Neuronal stem cell (in vitro differentiated cells): ENCODE measurements around the gene ZNF579.

ENCODE experiments used
- DNase-seq: peaks from one replicate; pipeline ENCODE4 v3.0.0-alpha.2; 2013; ENCODE audit warnings: low spot score
- H2AFZ ChIP-seq: one replicate; pipeline ENCODE4 v1.6.1; 2013; ENCODE audit warnings: mild to moderate bottlenecking, low read length, inconsistent platforms
- H2AK5ac ChIP-seq: 2 replicates; pipeline ENCODE4 v1.6.1; 2013; ENCODE audit warnings: low read depth, mild to moderate bottlenecking, inconsistent platforms, low read length, moderate library complexity, mixed read lengths
- H2BK120ac ChIP-seq: 2 replicates; pipeline ENCODE4 v1.6.1; 2013; ENCODE audit warnings: low read depth, mild to moderate bottlenecking, inconsistent platforms, low read length, moderate library complexity, mixed read lengths
- H2BK12ac ChIP-seq: one replicate; pipeline ENCODE4 v1.6.1; 2013; ENCODE audit warnings: low read length, inconsistent platforms
- H2BK15ac ChIP-seq: 2 replicates; pipeline ENCODE4 v1.6.1; 2013; ENCODE audit warnings: mild to moderate bottlenecking, low read length, inconsistent platforms, mixed read lengths
- H2BK5ac ChIP-seq: one replicate; pipeline ENCODE4 v1.6.1; 2013; ENCODE audit warnings: inconsistent platforms, mild to moderate bottlenecking, low read length, moderate library complexity
- H3K14ac ChIP-seq: one replicate; pipeline ENCODE4 v1.6.1; 2013; ENCODE audit warnings: low read length, inconsistent platforms
- H3K18ac ChIP-seq: 2 replicates; pipeline ENCODE4 v1.6.1; 2013; ENCODE audit warnings: low read length, inconsistent platforms
- H3K23ac ChIP-seq: 2 replicates; pipeline ENCODE4 v1.6.1; 2013; ENCODE audit warnings: low read depth, mild to moderate bottlenecking, mixed read lengths, low read length, inconsistent platforms; ENCODE audit not compliant: poor library complexity
- H3K27ac ChIP-seq: replicated peaks from 3 replicates; pipeline ENCODE4 v1.5.1; 2013; ENCODE audit warnings: low read length, inconsistent platforms
- H3K27me3 ChIP-seq, 3 experiments: 2 replicates each; pipeline ENCODE4 v1.6.1; 2013; ENCODE audit warnings: low read length in 3 of 3, mild to moderate bottlenecking in 2 of 3, inconsistent platforms in 1 of 3, low read depth in 1 of 3, mixed read lengths in 1 of 3, moderate library complexity in 1 of 3; ENCODE audit not compliant: control insufficient read depth in 3 of 3, insufficient read depth in 3 of 3
- H3K36me3 ChIP-seq, 2 donors: replicated peaks in 1 of 2; 2 replicates each; pipeline ENCODE4 v1.6.1; 2013; ENCODE audit warnings: low read length in 2 of 2; ENCODE audit not compliant: control insufficient read depth in 2 of 2, insufficient read depth in 2 of 2
- H3K4ac ChIP-seq: 2 replicates; pipeline ENCODE4 v1.6.1; 2013; ENCODE audit warnings: inconsistent platforms, mild to moderate bottlenecking, low read length, moderate library complexity
- H3K4me1 ChIP-seq, 2 donors: 1 replicate in 1 of 2; 2 replicates in 1 of 2; pipeline ENCODE4 v1.6.1; 2013; ENCODE audit warnings: low read length in 2 of 2, low read depth in 1 of 2; ENCODE audit not compliant: control insufficient read depth in 2 of 2, insufficient read depth in 1 of 2
- H3K4me2 ChIP-seq: one replicate; pipeline ENCODE4 v1.6.1; 2013; ENCODE audit warnings: mild to moderate bottlenecking, low read length, inconsistent platforms; ENCODE audit not compliant: insufficient read depth, poor library complexity, severe bottlenecking
- H3K4me3 ChIP-seq, 2 donors: 2 replicates each; pipeline ENCODE4 v1.5.1; 2013; ENCODE audit warnings: low read length in 2 of 2, mild to moderate bottlenecking in 2 of 2, inconsistent platforms in 1 of 2, moderate library complexity in 1 of 2
- H3K79me1 ChIP-seq: one replicate; pipeline ENCODE4 v1.6.1; 2013; ENCODE audit warnings: low read depth, mild to moderate bottlenecking, inconsistent platforms, low read length, moderate library complexity
- H3K9ac ChIP-seq: one replicate; pipeline ENCODE4 v1.6.1; 2013; ENCODE audit warnings: mild to moderate bottlenecking, low read depth, low read length, inconsistent platforms; ENCODE audit not compliant: poor library complexity
- H3K9me3 ChIP-seq, 2 donors: replicated peaks in 1 of 2; 2 replicates each; pipeline versions ENCODE3 to v1.6.1; 2013; ENCODE audit warnings: low read length in 2 of 2, mild to moderate bottlenecking in 2 of 2, inconsistent platforms in 1 of 2, low read depth in 1 of 2, mixed read lengths in 1 of 2, moderate library complexity in 1 of 2; ENCODE audit not compliant: control insufficient read depth in 2 of 2, insufficient read depth in 1 of 2
- H4K8ac ChIP-seq: one replicate; pipeline ENCODE4 v1.6.1; 2013; ENCODE audit warnings: low read depth, mild to moderate bottlenecking, inconsistent platforms, low read length, moderate library complexity
- H4K91ac ChIP-seq: one replicate; pipeline ENCODE4 v1.6.1; 2013; ENCODE audit warnings: low read length, low read depth, mild to moderate bottlenecking, inconsistent platforms; ENCODE audit not compliant: poor library complexity
- WGBS, 2 donors: extraction: QIAGEN DNeasy Blood & Tissue Kit; methylation state at CpG; one replicate each; pipeline ENCODE4 v1.1.7; 2013; ENCODE audit warnings: missing lambda C conversion rate in 2 of 2, mixed read lengths in 1 of 2; ENCODE audit not compliant: insufficient read length in 2 of 2, insufficient replicate concordance in 1 of 2; ENCODE audit errors: extremely low coverage in 2 of 2; 5-methylcytosine and 5-hydroxymethylcytosine counted together

The ZNF579 gene

DNA sequence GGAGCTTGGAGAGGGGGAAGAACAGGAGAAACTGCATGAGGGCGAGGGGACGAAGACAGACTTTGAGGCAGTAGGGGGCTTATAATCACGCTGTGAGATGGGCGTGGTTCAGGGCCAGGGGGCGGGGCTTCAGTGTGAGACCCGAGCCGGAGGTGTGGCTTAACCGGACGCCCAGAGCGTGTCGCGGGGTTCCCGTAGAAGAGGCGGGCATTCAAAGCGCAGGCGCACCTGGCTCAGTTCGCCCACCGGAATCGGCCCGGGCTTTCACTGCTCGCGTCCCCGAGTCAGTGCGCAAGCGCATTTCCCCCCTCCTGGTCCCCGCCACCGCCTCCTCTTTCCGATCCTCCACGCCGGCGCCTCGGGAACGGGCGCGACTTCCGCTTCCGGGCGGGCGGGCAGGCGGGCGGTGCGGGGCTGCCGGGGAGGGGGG is 24.6 kb upstream of the ZNF579 start:
- peak overlapping the region; percentile 100 for H3K27ac ChIP-seq
- peak; percentile 99 for DNase-seq
- no peak overlapping the region for H2AK5ac ChIP-seq
- peaks cover 7 to 14% of the 10 kb centered on the region in 2 donors for H3K4me1 ChIP-seq
- H2BK15ac ChIP-seq: no peak overlapping the region
- peak overlapping the region; percentile 72 to 78 for H3K4me3 ChIP-seq
- WGBS, 2 donors: no CpG with 5 or more reads among the region's 43 CpGs
- peaks cover 0 to 7% of the 10 kb centered on the region in 2 donors for H3K9me3 ChIP-seq
- H4K8ac ChIP-seq: no peak overlapping the region
- H2AFZ ChIP-seq: peak overlapping the region; percentile 58
- H2BK12ac ChIP-seq: no peak overlapping the region
- H2BK5ac ChIP-seq: peak overlapping the region; percentile 87
- no peaks in the 10 kb centered on the region for H3K27me3 ChIP-seq
- H3K4me2 ChIP-seq: peak overlapping the region; percentile 42
- no peak overlapping the region for H3K23ac ChIP-seq
- peaks cover 7% of the 10 kb centered on the region for H3K79me1 ChIP-seq
- H3K18ac ChIP-seq: peak overlapping the region; percentile 80
- no peak overlapping the region for H3K14ac ChIP-seq
- no peak overlapping the region for H3K9ac ChIP-seq
- peaks cover 7 to 31% of the 10 kb centered on the region in 2 donors for H3K36me3 ChIP-seq
- H2BK120ac ChIP-seq: no peak overlapping the region
- no peak overlapping the region for H3K4ac ChIP-seq
- H4K91ac ChIP-seq: no peak overlapping the region

DNA sequence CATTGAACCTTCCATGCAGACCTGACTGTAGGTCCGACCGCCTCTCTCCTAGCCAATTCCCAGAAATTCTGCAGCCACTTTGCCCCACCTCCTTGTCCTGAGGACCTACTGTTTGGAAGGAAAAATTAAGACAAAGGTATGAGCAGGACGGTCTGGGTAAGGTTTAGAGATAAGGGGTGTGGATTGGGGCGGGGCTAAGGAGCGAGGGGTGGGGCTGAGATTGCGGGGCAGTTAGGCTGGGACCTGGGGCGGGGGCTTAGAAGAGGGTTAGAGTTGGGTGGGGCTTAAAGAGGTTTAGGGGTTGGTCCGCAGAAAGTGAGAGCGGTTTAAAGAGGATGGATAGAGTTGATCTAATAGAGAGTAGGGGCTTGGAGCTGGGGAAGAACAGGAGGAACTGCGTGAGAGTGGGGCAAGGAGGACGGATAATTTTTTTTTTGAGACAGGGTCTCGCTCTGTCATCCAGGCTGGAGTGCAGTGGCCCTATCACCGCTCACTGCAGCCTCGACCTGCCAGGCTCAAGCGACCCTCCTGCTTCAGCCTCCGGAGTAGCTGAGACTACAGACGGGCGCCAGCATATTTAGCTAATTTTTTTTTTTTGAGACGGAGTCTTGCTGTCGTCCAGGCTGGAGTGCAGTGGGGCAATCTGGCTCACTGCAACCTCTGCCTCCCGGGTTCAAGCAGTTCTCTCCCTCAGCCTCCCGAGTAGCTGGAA is 23.1 kb upstream of the ZNF579 start:
- no peak overlapping the region for H4K91ac ChIP-seq
- H2AFZ ChIP-seq: no peak overlapping the region
- WGBS, 2 donors: 100% methylated on average over 1 to 2 of the region's 22 CpGs
- DNase-seq: no peak
- H3K14ac ChIP-seq: no peak overlapping the region
- no peak overlapping the region for H3K4ac ChIP-seq
- H2BK15ac ChIP-seq: peak overlapping the region; percentile 79
- H4K8ac ChIP-seq: no peak overlapping the region
- H3K4me1 ChIP-seq: peaks cover 7 to 14% of the 10 kb centered on the region in 2 donors
- H3K23ac ChIP-seq: no peak overlapping the region
- no peak overlapping the region for H3K18ac ChIP-seq
- H2BK120ac ChIP-seq: no peak overlapping the region
- H2BK12ac ChIP-seq: peak overlapping the region; percentile 58
- H2AK5ac ChIP-seq: peak overlapping the region; percentile 92
- H3K9ac ChIP-seq: no peak overlapping the region
- H3K79me1 ChIP-seq: peaks cover 5% of the 10 kb centered on the region
- H2BK5ac ChIP-seq: no peak overlapping the region
- no peak overlapping the region for H3K4me2 ChIP-seq
- H3K4me3 ChIP-seq: peak overlapping the region in 1 of 2 donors; percentile 78
- peaks cover 0 to 7% of the 10 kb centered on the region in 2 donors for H3K9me3 ChIP-seq
- H3K36me3 ChIP-seq: peaks cover 1 to 17% of the 10 kb centered on the region in 2 donors
- H3K27me3 ChIP-seq: no peaks in the 10 kb centered on the region
- peak overlapping the region; percentile 100 for H3K27ac ChIP-seq

- Histone ChIP-seq H2BK12ac (peak overlapping the region; percentile 58), H3K4ac (no peak overlapping the region), H3K79me1 (peaks cover 5% of the 10 kb centered on the region), H3K18ac (peak overlapping the region; percentile 51), H3K36me3 (peaks cover 1 to 14% of the 10 kb centered on the region in 2 donors), H3K23ac (no peak overlapping the region), H3K4me1 (peaks cover 12 to 14% of the 10 kb centered on the region in 2 donors), H4K8ac (no peak overlapping the region), H2BK5ac (peak overlapping the region; percentile 27), H3K4me3 (no peak overlapping the region), H4K91ac (no peak overlapping the region), H2AK5ac (peak overlapping the region; percentile 92), H3K14ac (no peak overlapping the region), H2BK15ac (peak overlapping the region; percentile 79), H3K9me3 (peaks cover 0 to 7% of the 10 kb centered on the region in 2 donors), H3K27ac (no peak overlapping the region), H3K4me2 (no peak overlapping the region), H2BK120ac (no peak overlapping the region), H3K27me3 (no peaks in the 10 kb centered on the region), H3K9ac (no peak overlapping the region), H2AFZ (no peak overlapping the region)
- DNase-seq: no peak
- no CpG with 5 or more reads among the region's 21 CpGs for WGBS, 2 donors
Measured at GRCh38 chr19:55603115-55603514, 22.5 kb upstream of the ZNF579 start.

DNA sequence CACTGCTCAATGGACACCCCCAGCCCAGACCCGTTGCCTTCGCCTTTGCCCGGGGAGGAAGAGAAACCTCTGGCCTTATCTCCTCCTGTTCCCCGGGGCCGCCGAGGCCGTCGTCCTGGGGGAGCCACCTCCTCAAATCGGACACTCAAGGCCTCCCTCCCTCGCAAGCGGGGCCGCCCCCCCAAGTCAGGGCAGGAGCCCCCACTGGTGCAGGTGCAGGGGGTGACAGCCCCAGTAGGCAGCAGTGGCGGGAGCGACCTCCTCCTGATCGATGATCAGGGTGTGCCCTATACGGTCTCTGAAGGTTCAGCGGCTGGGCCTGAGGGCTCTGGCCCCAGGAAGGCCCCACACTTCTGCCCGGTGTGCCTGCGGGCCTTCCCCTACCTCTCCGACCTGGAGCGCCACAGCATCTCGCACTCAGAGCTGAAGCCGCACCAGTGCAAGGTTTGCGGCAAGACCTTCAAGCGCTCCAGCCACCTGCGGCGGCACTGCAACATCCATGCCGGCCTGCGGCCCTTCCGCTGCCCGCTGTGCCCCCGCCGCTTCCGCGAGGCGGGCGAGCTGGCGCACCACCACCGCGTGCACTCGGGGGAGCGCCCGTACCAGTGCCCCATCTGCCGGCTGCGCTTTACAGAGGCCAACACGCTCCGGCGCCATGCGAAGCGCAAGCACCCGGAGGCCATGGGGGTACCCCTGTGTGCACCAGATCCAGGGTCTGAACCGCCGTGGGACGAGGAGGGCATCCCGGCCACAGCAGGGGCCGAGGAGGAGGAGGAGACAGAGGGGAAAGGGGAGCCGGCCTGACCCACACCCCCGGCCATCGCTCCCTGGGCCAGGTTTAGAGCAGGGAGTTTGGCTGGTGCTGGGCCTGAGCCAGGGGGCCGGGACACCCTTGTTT is 21.7 kb upstream of the ZNF579 start:
- Histone ChIP-seq H3K23ac (peak overlapping the region; percentile 10), H2AFZ (no peak overlapping the region), H3K27me3 (no peaks in the 10 kb centered on the region), H3K4me3 (no peak overlapping the region), H3K9me3 (peaks cover 0 to 7% of the 10 kb centered on the region in 2 donors), H2BK120ac (no peak overlapping the region), H3K36me3 (peaks cover 1 to 11% of the 10 kb centered on the region in 2 donors), H4K91ac (peak overlapping the region; percentile 22), H3K18ac (peak overlapping the region; percentile 71), H2BK5ac (peak overlapping the region; percentile 27), H3K9ac (no peak overlapping the region), H4K8ac (no peak overlapping the region), H3K4me1 (peaks cover 13 to 14% of the 10 kb centered on the region in 2 donors), H2AK5ac (peak overlapping the region; percentile 92), H3K14ac (no peak overlapping the region), H3K27ac (no peak overlapping the region), H2BK15ac (peak overlapping the region; percentile 79), H3K4ac (peak overlapping the region; percentile 81), H2BK12ac (peak overlapping the region; percentile 73), H3K79me1 (peaks cover 4% of the 10 kb centered on the region), H3K4me2 (no peak overlapping the region)
- WGBS, 2 donors: no CpG with 5 or more reads among the region's 60 CpGs
- no peak for DNase-seq
